Mesothelial cell of epicardium (in vitro differentiated cells): ENCODE measurements around the gene GON7. TPM values are rescaled to one million over a fixed set of nuclear protein-coding genes. Genes with fewer than 3 reads are reported as not detected.

ENCODE experiments used
- DNase-seq, 2 experiments: peaks; one replicate each; pipeline ENCODE4 v3.0.0; 2021; ENCODE audit warnings: low spot score in 2 of 2; ENCODE audit not compliant: unreplicated experiment in 2 of 2
- H3K27ac Mint-ChIP-seq: 2 replicates; pipeline ENCODE4 v1.8.0; 2021; ENCODE audit warnings: mixed read lengths
- H3K27me3 Mint-ChIP-seq: 2 replicates; pipeline ENCODE4 v1.8.0; 2021; ENCODE audit warnings: low read depth, mixed read lengths
- H3K36me3 Mint-ChIP-seq: 2 replicates; pipeline ENCODE4 v1.8.0; 2021; ENCODE audit warnings: mixed read lengths
- H3K4me1 Mint-ChIP-seq: 2 replicates; pipeline ENCODE4 v1.8.0; 2021; ENCODE audit warnings: mixed read lengths
- H3K4me3 Mint-ChIP-seq: 2 replicates; pipeline ENCODE4 v1.8.0; 2021; ENCODE audit warnings: mild to moderate bottlenecking, moderate library complexity, mixed read lengths
- H3K9me3 Mint-ChIP-seq: 2 replicates; pipeline ENCODE4 v1.8.0; 2021; ENCODE audit warnings: mixed read lengths
- total RNA-seq: library from RNA; stranded (reverse); gene quantifications from 3 replicates; pipeline ENCODE4 v1.2.1, GENCODE V29; 2021
- TF ChIP-seq, protein P1 (sequence below): fragments of 200-600 bp; sonication (generic); IDR thresholded peaks from one replicate; pipeline ENCODE4 v1.5.0; 2021; ENCODE audit warnings: antibody characterized with exemption; ENCODE audit not compliant: unreplicated experiment

GON7 gene
- total RNA-seq, 1 donor from 2014 or later, result 5.6 TPM

- no peak for DNase-seq
- no peaks in the 10 kb centered on the region for H3K27me3 Mint-ChIP-seq
- no peaks in the 10 kb centered on the region for H3K4me1 Mint-ChIP-seq
- H3K27ac Mint-ChIP-seq, result no peak overlapping the region
- H3K36me3 Mint-ChIP-seq, result peaks cover 29% of the 10 kb centered on the region
- TF ChIP-seq, protein P1, sequence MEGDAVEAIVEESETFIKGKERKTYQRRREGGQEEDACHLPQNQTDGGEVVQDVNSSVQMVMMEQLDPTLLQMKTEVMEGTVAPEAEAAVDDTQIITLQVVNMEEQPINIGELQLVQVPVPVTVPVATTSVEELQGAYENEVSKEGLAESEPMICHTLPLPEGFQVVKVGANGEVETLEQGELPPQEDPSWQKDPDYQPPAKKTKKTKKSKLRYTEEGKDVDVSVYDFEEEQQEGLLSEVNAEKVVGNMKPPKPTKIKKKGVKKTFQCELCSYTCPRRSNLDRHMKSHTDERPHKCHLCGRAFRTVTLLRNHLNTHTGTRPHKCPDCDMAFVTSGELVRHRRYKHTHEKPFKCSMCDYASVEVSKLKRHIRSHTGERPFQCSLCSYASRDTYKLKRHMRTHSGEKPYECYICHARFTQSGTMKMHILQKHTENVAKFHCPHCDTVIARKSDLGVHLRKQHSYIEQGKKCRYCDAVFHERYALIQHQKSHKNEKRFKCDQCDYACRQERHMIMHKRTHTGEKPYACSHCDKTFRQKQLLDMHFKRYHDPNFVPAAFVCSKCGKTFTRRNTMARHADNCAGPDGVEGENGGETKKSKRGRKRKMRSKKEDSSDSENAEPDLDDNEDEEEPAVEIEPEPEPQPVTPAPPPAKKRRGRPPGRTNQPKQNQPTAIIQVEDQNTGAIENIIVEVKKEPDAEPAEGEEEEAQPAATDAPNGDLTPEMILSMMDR, result no peak
- no peaks in the 10 kb centered on the region for H3K9me3 Mint-ChIP-seq
- H3K4me3 Mint-ChIP-seq, result no peak overlapping the region
Observed at GRCh38 chr14:93228550-93228949, 21.7 kb upstream of the GON7 start.

GRCh38 chr14:93223565-93223964 is 16.7 kb upstream of the GON7 start:
- no peak overlapping the region for H3K27ac Mint-ChIP-seq
- H3K4me1 Mint-ChIP-seq, result no peaks in the 10 kb centered on the region
- peaks cover 43% of the 10 kb centered on the region for H3K36me3 Mint-ChIP-seq
- TF ChIP-seq, protein P1, result no peak
- DNase-seq, result no peak
- no peaks in the 10 kb centered on the region for H3K9me3 Mint-ChIP-seq
- no peaks in the 10 kb centered on the region for H3K27me3 Mint-ChIP-seq
- no peak overlapping the region for H3K4me3 Mint-ChIP-seq

DNA sequence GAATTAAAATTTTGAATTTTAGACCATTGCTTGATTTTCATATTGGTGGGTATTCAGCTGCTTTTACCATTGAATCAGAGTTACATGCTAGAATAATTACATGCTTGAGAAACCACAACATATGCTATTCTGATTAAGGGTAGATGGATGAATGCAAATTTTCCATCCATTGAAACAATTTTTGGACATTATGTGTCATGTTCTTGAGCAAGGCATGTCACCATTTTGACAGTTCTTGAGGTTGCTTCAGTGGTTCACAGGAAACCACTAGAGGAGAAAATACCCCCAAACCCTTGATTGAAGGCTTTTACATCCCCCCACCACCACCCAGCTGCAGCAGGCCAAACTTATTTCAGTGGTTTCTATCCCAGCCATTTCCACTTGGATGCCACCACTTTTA is 13.6 kb upstream of the GON7 start:
- Mint-ChIP-seq H3K4me1 (no peaks in the 10 kb centered on the region), H3K27me3 (no peaks in the 10 kb centered on the region), H3K4me3 (no peak overlapping the region), H3K36me3 (peaks cover 38% of the 10 kb centered on the region), H3K27ac (no peak overlapping the region), H3K9me3 (no peaks in the 10 kb centered on the region)
- DNase-seq, result no peak
- TF ChIP-seq, protein P1, result no peak

- Mint-ChIP-seq H3K27ac (no peak overlapping the region), H3K4me1 (no peaks in the 10 kb centered on the region), H3K4me3 (no peak overlapping the region), H3K27me3 (no peaks in the 10 kb centered on the region), H3K9me3 (no peaks in the 10 kb centered on the region), H3K36me3 (peaks cover 37% of the 10 kb centered on the region)
- TF ChIP-seq, protein P1, result peak; percentile 34
- no peak for DNase-seq
Observed at GRCh38 chr14:93219103-93219726, 12.3 kb upstream of the GON7 start.

DNA sequence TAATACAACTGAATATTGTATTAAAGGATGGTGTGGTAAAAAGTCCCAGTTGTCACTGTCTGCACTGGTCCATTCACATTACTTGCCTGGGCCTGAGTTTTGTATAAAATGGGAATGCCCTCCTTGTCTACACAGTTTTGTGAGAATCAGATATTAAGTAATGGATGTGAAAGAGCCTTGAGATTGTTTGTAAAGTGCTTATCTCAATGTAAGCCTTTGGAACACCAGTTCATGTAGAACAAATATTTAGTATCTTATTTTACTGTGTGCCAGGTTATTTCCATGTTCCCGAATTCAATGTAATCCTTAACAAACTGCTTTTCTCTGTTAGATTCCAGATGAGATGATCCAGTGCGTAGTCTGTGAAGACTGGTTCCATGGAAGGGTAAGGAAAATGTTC is 7.7 kb upstream of the GON7 start:
- H3K27me3 Mint-ChIP-seq, result no peaks in the 10 kb centered on the region
- H3K4me3 Mint-ChIP-seq, result no peak overlapping the region
- no peaks in the 10 kb centered on the region for H3K4me1 Mint-ChIP-seq
- DNase-seq, result no peak
- TF ChIP-seq, protein P1, result no peak
- peaks cover 27% of the 10 kb centered on the region for H3K36me3 Mint-ChIP-seq
- no peak overlapping the region for H3K27ac Mint-ChIP-seq
- H3K9me3 Mint-ChIP-seq, result no peaks in the 10 kb centered on the region

GRCh38 chr14:93212432-93212831 is 5.6 kb upstream of the GON7 start:
- no peak overlapping the region for H3K4me3 Mint-ChIP-seq
- no peaks in the 10 kb centered on the region for H3K9me3 Mint-ChIP-seq
- TF ChIP-seq, protein P1, result no peak
- no peaks in the 10 kb centered on the region for H3K27me3 Mint-ChIP-seq
- H3K36me3 Mint-ChIP-seq, result peaks cover 20% of the 10 kb centered on the region
- DNase-seq, result no peak
- peaks cover 4% of the 10 kb centered on the region for H3K4me1 Mint-ChIP-seq
- no peak overlapping the region for H3K27ac Mint-ChIP-seq
